Astrocyte (in vitro differentiated cells and primary cell): ENCODE results near the gene MRPL48. TPM values are rescaled to one million over a fixed set of nuclear protein-coding genes. Genes with fewer than 3 reads are reported as not detected.

ENCODE experiments used
- DNase-seq: peaks from one replicate; pipeline ENCODE4 v3.0.0-alpha.2; 2010; ENCODE audit warnings: low read depth
- FAIRE-seq: peaks from 2 replicates; lab custom pipeline; 2011; peaks lifted over from hg19 to GRCh38; lab: Jason Lieb, UNC
- H2AFZ ChIP-seq: 2 replicates; pipeline ENCODE4 v1.6.0; 2012; ENCODE audit warnings: low read depth, low read length, inconsistent platforms
- H3K27ac ChIP-seq: 2 replicates; pipeline ENCODE4 v1.5.1; 2011; ENCODE audit warnings: low read depth, low read length, inconsistent platforms
- H3K27me3 ChIP-seq: 2 replicates; pipeline ENCODE4 v1.6.0; 2011; ENCODE audit warnings: low read length, inconsistent platforms; ENCODE audit not compliant: insufficient read depth
- H3K36me3 ChIP-seq: 2 replicates; pipeline ENCODE4 v1.5.1; 2011; ENCODE audit warnings: low read length, inconsistent platforms; ENCODE audit not compliant: insufficient read depth
- H3K4me1 ChIP-seq: 2 replicates; pipeline ENCODE4 v1.5.1; 2011; ENCODE audit warnings: low read length, inconsistent platforms; ENCODE audit not compliant: insufficient read depth
- H3K4me2 ChIP-seq: 2 replicates; pipeline ENCODE4 v1.6.0; 2012; ENCODE audit warnings: low read length, inconsistent platforms
- H3K4me3 ChIP-seq: 2 replicates; pipeline ENCODE4 v1.5.1; 2011; ENCODE audit warnings: low read depth, mild to moderate bottlenecking, low read length, inconsistent platforms; ENCODE audit not compliant: insufficient read depth
- H3K79me2 ChIP-seq: 2 replicates; pipeline ENCODE4 v1.6.0; 2012; ENCODE audit warnings: mild to moderate bottlenecking, low read length, inconsistent platforms; ENCODE audit not compliant: insufficient read depth
- H3K9ac ChIP-seq: 2 replicates; pipeline ENCODE4 v1.6.0; 2012; ENCODE audit warnings: mild to moderate bottlenecking, low read length, inconsistent platforms
- H3K9me3 ChIP-seq: 2 replicates; pipeline ENCODE4 v1.5.1; 2012; ENCODE audit warnings: low read depth, mild to moderate bottlenecking, low read length, inconsistent platforms; ENCODE audit not compliant: insufficient read depth
- H4K20me1 ChIP-seq: 2 replicates; pipeline ENCODE4 v1.6.0; 2012; ENCODE audit warnings: low read length, inconsistent platforms; ENCODE audit not compliant: insufficient read depth
- H3K27ac Mint-ChIP-seq: one replicate; pipeline ENCODE4 v1.8.0; 2021; ENCODE audit warnings: mild to moderate bottlenecking, mixed read lengths; ENCODE audit not compliant: unreplicated experiment
- H3K27me3 Mint-ChIP-seq: one replicate; pipeline ENCODE4 v1.8.0; 2021; ENCODE audit warnings: low read depth, mixed read lengths; ENCODE audit not compliant: unreplicated experiment
- H3K36me3 Mint-ChIP-seq: one replicate; pipeline ENCODE4 v1.8.0; 2021; ENCODE audit warnings: low read depth, mixed read lengths; ENCODE audit not compliant: unreplicated experiment
- H3K4me1 Mint-ChIP-seq: one replicate; pipeline ENCODE4 v1.8.0; 2021; ENCODE audit warnings: low read depth, mixed read lengths; ENCODE audit not compliant: unreplicated experiment
- H3K4me3 Mint-ChIP-seq: one replicate; pipeline ENCODE4 v1.8.0; 2021; ENCODE audit warnings: mild to moderate bottlenecking, moderate library complexity, mixed read lengths; ENCODE audit not compliant: unreplicated experiment
- H3K9me3 Mint-ChIP-seq: one replicate; pipeline ENCODE4 v1.8.0; 2021; ENCODE audit warnings: mild to moderate bottlenecking, mixed read lengths; ENCODE audit not compliant: unreplicated experiment
- CTCF ChIP-seq: IDR thresholded peaks from 2 replicates; pipeline ENCODE4 v1.5.1; 2011; ENCODE audit warnings: low read depth, mild to moderate bottlenecking, inconsistent platforms, low read length, moderate library complexity; ENCODE audit not compliant: insufficient read depth
- EZH2 ChIP-seq: IDR thresholded peaks from 2 replicates; pipeline ENCODE4 v1.6.1; 2012; ENCODE audit warnings: mild to moderate bottlenecking, low read length, inconsistent platforms; ENCODE audit not compliant: insufficient read depth
- total RNA-seq: library from RNA; stranded (reverse); gene quantifications from 2 replicates; pipeline ENCODE4 v1.2.1, GENCODE V29; 2021

Gene MRPL48
- total RNA-seq, 1 donor from 2014 or later, result 24.6 TPM

- Mint-ChIP-seq H3K36me3 (peaks cover 10% of the 10 kb centered on the region), H3K9me3 (no peaks in the 10 kb centered on the region), H3K27me3 (no peaks in the 10 kb centered on the region), H3K27ac (no peak overlapping the region), H3K4me3 (no peak overlapping the region), H3K4me1 (no peaks in the 10 kb centered on the region)
- no peak overlapping the region for H3K27ac ChIP-seq
- no peaks in the 10 kb centered on the region for H3K9me3 ChIP-seq
- peaks cover 6% of the 10 kb centered on the region for H3K36me3 ChIP-seq
- FAIRE-seq (no peak), DNase-seq (peak; percentile 31)
- H3K4me3 ChIP-seq, result no peak overlapping the region
- H2AFZ ChIP-seq, result no peak overlapping the region
- no peak overlapping the region for H3K9ac ChIP-seq
- no peaks in the 10 kb centered on the region for H4K20me1 ChIP-seq
- no peaks in the 10 kb centered on the region for H3K27me3 ChIP-seq
- TF ChIP-seq EZH2 (no peak), CTCF (peak; percentile 13)
- no peaks in the 10 kb centered on the region for H3K4me1 ChIP-seq
- no peaks in the 10 kb centered on the region for H3K79me2 ChIP-seq
- H3K4me2 ChIP-seq, result no peak overlapping the region
Measured at GRCh38 chr11:73907191-73907590, 119.5 kb downstream of the MRPL48 start.

GRCh38 chr11:73912026-73912425 lies 124.4 kb downstream of the MRPL48 start:
- no peak for FAIRE-seq
- no peaks in the 10 kb centered on the region for H3K9me3 Mint-ChIP-seq

More at GRCh38 chr11:73912026-73912425, 124.4 kb downstream of the MRPL48 start:
- H3K27me3 ChIP-seq, result no peaks in the 10 kb centered on the region
- no peaks in the 10 kb centered on the region for H3K79me2 ChIP-seq
- Mint-ChIP-seq H3K27me3 (no peaks in the 10 kb centered on the region), H3K36me3 (peaks cover 11% of the 10 kb centered on the region), H3K4me3 (no peak overlapping the region), H3K4me1 (no peaks in the 10 kb centered on the region), H3K27ac (no peak overlapping the region)
- TF ChIP-seq EZH2, result no peak
- no peak for TF ChIP-seq CTCF
- H3K27ac ChIP-seq, result no peak overlapping the region
- no peaks in the 10 kb centered on the region for H3K4me1 ChIP-seq
- no peak overlapping the region for H3K4me3 ChIP-seq
- H3K36me3 ChIP-seq, result peaks cover 9% of the 10 kb centered on the region
- no peak overlapping the region for H2AFZ ChIP-seq
- H3K9me3 ChIP-seq, result no peaks in the 10 kb centered on the region
- H3K4me2 ChIP-seq, result no peak overlapping the region
- no peaks in the 10 kb centered on the region for H4K20me1 ChIP-seq
- H3K9ac ChIP-seq, result no peak overlapping the region
- DNase-seq, result no peak
